Activated T-helper 2 cell treated with anti-CD3 and anti-CD28 coated beads, Interferon-gamma antibody, Interleukin-2, Interleukin-4, amounts not matched to agents 10 μg/mL and 5 μg/mL and 100 μg/mL, durations not matched to agents 14 hours and 24 hours and 36 hours (primary cell): Measurements from ENCODE around the gene MAP3K8. TPM values are rescaled to one million over a fixed set of nuclear protein-coding genes. Genes with fewer than 3 reads are reported as not detected.
"Not testable (repeated sequence)": the region's sequence is repeated elsewhere in the genome, so short reads cannot be mapped to it uniquely, and the experiment has no call there.

ENCODE experiments used
- DNase-seq: peaks from one replicate; pipeline ENCODE4 v3.0.0; 2021; ENCODE audit warnings: low spot score
- H3K27ac Mint-ChIP-seq: one replicate; pipeline ENCODE4 v1.8.0; 2021; ENCODE audit warnings: mixed read lengths
- H3K27me3 Mint-ChIP-seq: one replicate; pipeline ENCODE4 v1.8.0; 2021; ENCODE audit warnings: low read depth, mixed read lengths
- H3K36me3 Mint-ChIP-seq: one replicate; pipeline ENCODE4 v1.8.0; 2021; ENCODE audit warnings: low read depth, mixed read lengths
- H3K4me1 Mint-ChIP-seq: one replicate; pipeline ENCODE4 v1.8.0; 2021; ENCODE audit warnings: low read depth, mixed read lengths
- H3K4me3 Mint-ChIP-seq: one replicate; pipeline ENCODE4 v1.8.0; 2021; ENCODE audit warnings: low read depth, mild to moderate bottlenecking, moderate library complexity, mixed read lengths
- H3K9me3 Mint-ChIP-seq: one replicate; pipeline ENCODE4 v1.8.0; 2021; ENCODE audit warnings: mixed read lengths
- intact Hi-C: fragments of 100-400 bp; cut with micrococcal nuclease; formaldehyde crosslinking; loops from one replicate; pipeline ENCODE4 v1.15.1; 2023
- total RNA-seq: library from RNA; stranded (reverse); gene quantifications from 2 replicates; pipeline ENCODE4 v1.2.3, GENCODE V29; 2022

MAP3K8 gene
- total RNA-seq, 1 donor from 2014 or later: 33.5 TPM

DNA sequence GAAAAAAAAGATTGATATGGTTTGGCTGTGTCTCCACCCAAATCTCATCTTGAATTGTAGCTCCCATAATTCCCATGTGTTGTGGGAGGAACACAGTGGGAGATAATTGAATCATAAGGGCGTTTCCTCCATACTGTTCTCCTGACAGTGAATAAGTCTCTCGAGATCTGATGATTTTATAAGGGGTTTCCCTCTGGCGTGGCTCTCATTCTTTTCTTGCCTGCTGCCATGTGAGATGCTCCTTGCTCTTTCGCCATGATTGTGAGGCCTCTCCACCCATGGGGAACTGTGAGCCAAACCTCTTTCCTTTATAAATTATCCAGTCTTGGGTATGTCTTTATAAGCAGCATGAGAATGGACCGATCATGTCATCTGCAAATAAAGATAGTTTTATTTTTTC, 29.4 kb upstream of the MAP3K8 start:
- peaks cover 11% of the 10 kb centered on the region for H3K27me3 Mint-ChIP-seq
- DNase-seq: no peak
- H3K27ac Mint-ChIP-seq: no peak overlapping the region
- H3K9me3 Mint-ChIP-seq: peaks cover 15% of the 10 kb centered on the region
- H3K4me3 Mint-ChIP-seq: no peak overlapping the region
- no peaks in the 10 kb centered on the region for H3K36me3 Mint-ChIP-seq
- intact Hi-C loops: no loop called here
- H3K4me1 Mint-ChIP-seq: peaks cover 8% of the 10 kb centered on the region

GRCh38 chr10:30411263-30411662, 22.7 kb upstream of the MAP3K8 start:
- H3K27ac Mint-ChIP-seq: no peak overlapping the region
- intact Hi-C loops: no loop called here
- no peak overlapping the region for H3K4me3 Mint-ChIP-seq
- peaks cover 11% of the 10 kb centered on the region for H3K4me1 Mint-ChIP-seq
- no peak for DNase-seq
- no peaks in the 10 kb centered on the region for H3K36me3 Mint-ChIP-seq
- H3K9me3 Mint-ChIP-seq: no peaks in the 10 kb centered on the region
- H3K27me3 Mint-ChIP-seq: peaks cover 13% of the 10 kb centered on the region

DNA sequence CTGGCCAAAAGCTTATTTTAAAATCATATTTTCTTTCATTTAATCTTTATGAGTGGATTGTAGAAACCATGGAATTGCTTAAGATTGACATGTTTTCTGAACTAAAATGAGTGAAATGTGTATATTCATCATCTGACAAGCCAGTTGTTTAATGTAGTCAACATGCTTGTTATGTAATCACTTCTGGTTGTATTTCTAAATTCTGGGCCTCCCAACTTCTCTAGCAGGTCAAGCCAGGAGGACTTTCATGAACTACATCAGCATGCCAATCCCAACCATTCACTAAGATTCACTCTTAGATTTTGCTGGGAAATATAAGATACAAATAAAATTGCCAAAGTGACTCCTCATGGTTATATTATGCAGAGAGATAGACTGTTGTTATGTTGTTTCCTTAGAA, 21.1 kb upstream of the MAP3K8 start:
- Mint-ChIP-seq H3K4me3 (no peak overlapping the region), H3K27ac (no peak overlapping the region), H3K36me3 (no peaks in the 10 kb centered on the region), H3K27me3 (peaks cover 5% of the 10 kb centered on the region), H3K4me1 (peaks cover 18% of the 10 kb centered on the region), H3K9me3 (no peaks in the 10 kb centered on the region)
- intact Hi-C loops: no loop called here
- no peak for DNase-seq

GRCh38 chr10:30413996-30414576, 19.9 kb upstream of the MAP3K8 start:
- Mint-ChIP-seq H3K36me3 (no peaks in the 10 kb centered on the region), H3K27ac (no peak overlapping the region), H3K9me3 (no peaks in the 10 kb centered on the region), H3K27me3 (peaks cover 2% of the 10 kb centered on the region), H3K4me1 (peaks cover 28% of the 10 kb centered on the region), H3K4me3 (no peak overlapping the region)
- DNase-seq: no peak
- intact Hi-C loops: loop anchor here (1.0 kb wide), 1 partner anchor 120 kb away; no protein-coding TSS in a partner anchor

GRCh38 chr10:30415593-30415992, 18.4 kb upstream of the MAP3K8 start:
- Mint-ChIP-seq H3K27me3 (peaks cover 2% of the 10 kb centered on the region), H3K4me1 (peaks cover 42% of the 10 kb centered on the region), H3K4me3 (no peak overlapping the region), H3K9me3 (no peaks in the 10 kb centered on the region), H3K27ac (no peak overlapping the region), H3K36me3 (no peaks in the 10 kb centered on the region)
- intact Hi-C loops: no loop called here
- DNase-seq: no peak

DNA sequence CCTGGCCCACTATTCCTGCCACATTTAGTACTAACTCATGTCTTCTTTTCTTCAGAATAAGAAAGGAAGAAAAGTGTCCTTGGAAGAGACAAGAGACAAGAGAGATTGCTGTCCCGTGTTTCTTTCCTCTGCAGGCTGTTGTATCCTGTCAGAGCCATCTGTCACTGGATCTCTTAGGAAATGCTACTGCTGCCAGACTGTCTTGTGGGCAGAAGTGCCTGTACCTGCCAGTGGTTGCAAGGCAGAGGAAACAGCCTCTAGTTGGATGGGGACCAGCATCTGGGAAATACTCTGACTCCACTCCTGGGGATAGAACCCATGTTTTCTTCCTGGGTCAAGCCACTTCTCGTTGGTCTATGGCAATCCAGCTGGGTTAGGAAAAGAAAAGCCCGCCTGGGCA, 16.7 kb upstream of the MAP3K8 start:
- intact Hi-C loops: no loop called here
- no peaks in the 10 kb centered on the region for H3K9me3 Mint-ChIP-seq
- H3K27ac Mint-ChIP-seq: no peak overlapping the region
- H3K27me3 Mint-ChIP-seq: peaks cover 2% of the 10 kb centered on the region
- no peak for DNase-seq
- H3K4me3 Mint-ChIP-seq: no peak overlapping the region
- H3K4me1 Mint-ChIP-seq: peaks cover 45% of the 10 kb centered on the region
- H3K36me3 Mint-ChIP-seq: no peaks in the 10 kb centered on the region

DNA sequence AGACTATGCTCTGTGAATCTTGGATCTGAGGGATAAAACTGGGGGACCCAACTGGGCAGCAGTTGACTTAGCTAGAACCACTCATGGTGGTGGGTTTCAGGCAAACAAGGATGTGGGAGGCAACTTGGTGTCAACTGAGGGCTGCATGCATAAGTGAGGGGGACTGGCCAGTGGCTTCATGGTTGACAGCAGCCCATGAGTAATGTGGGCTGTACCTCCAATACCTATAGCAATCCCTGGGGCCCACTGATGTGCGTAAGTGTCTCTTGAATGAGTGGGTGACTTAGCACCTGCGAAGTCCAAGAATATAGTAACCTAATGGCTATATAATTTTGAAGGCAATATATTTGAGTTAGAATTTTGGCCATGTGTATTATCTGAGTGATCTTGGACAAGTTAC, 13.7 kb upstream of the MAP3K8 start:
- H3K27ac Mint-ChIP-seq: no peak overlapping the region
- peaks cover 2% of the 10 kb centered on the region for H3K27me3 Mint-ChIP-seq
- H3K4me3 Mint-ChIP-seq: no peak overlapping the region
- no peaks in the 10 kb centered on the region for H3K36me3 Mint-ChIP-seq
- no peaks in the 10 kb centered on the region for H3K9me3 Mint-ChIP-seq
- intact Hi-C loops: no loop called here
- H3K4me1 Mint-ChIP-seq: peaks cover 49% of the 10 kb centered on the region
- no peak for DNase-seq

DNA sequence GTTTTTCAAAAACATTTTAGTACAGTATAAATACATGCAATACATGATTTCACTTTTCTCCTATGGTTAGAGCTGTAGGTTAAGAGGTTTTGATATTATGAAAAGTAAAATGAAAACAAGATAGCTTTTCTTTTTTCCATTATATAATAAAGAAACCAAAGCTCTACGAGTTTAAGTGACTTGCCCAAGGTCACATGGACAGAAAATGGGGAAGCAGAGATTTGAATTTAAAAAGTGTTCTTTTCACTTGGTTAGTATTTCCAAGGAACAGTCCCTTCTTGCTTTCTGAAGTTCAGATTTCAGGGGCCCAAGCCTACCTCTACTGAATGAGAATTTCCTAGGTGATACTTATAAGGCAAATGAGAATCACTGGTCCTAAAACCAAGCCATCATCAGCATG, 13.2 kb upstream of the MAP3K8 start:
- intact Hi-C loops: no loop called here
- Mint-ChIP-seq H3K36me3 (no peaks in the 10 kb centered on the region), H3K4me3 (no peak overlapping the region), H3K27ac (no peak overlapping the region), H3K27me3 (peaks cover 2% of the 10 kb centered on the region), H3K4me1 (peaks cover 48% of the 10 kb centered on the region), H3K9me3 (no peaks in the 10 kb centered on the region)
- no peak for DNase-seq

GRCh38 chr10:30422151-30422695, 11.8 kb upstream of the MAP3K8 start:
- H3K9me3 Mint-ChIP-seq: no peaks in the 10 kb centered on the region
- intact Hi-C loops: no loop called here
- H3K27ac Mint-ChIP-seq: no peak overlapping the region
- H3K36me3 Mint-ChIP-seq: no peaks in the 10 kb centered on the region
- H3K27me3 Mint-ChIP-seq: no peaks in the 10 kb centered on the region
- no peak overlapping the region for H3K4me3 Mint-ChIP-seq
- DNase-seq: no peak
- H3K4me1 Mint-ChIP-seq: peaks cover 46% of the 10 kb centered on the region

- H3K27me3 Mint-ChIP-seq: no peaks in the 10 kb centered on the region
- no peak overlapping the region for H3K27ac Mint-ChIP-seq
- no peak for DNase-seq
- no peaks in the 10 kb centered on the region for H3K36me3 Mint-ChIP-seq
- no peak overlapping the region for H3K4me3 Mint-ChIP-seq
- H3K4me1 Mint-ChIP-seq: peaks cover 50% of the 10 kb centered on the region
- no peaks in the 10 kb centered on the region for H3K9me3 Mint-ChIP-seq
- intact Hi-C loops: no loop called here
These were observed 10.9 kb upstream of the MAP3K8 start for GRCh38 chr10:30422981-30423654.

GRCh38 chr10:30423655-30424275, 10.2 kb upstream of the MAP3K8 start:
- H3K27ac Mint-ChIP-seq, intact Hi-C loops, H3K4me3 Mint-ChIP-seq, H3K9me3 Mint-ChIP-seq, H3K36me3 Mint-ChIP-seq, H3K27me3 Mint-ChIP-seq, DNase-seq: not testable (repeated sequence)
- peaks cover 50% of the 10 kb centered on the region for H3K4me1 Mint-ChIP-seq

DNA sequence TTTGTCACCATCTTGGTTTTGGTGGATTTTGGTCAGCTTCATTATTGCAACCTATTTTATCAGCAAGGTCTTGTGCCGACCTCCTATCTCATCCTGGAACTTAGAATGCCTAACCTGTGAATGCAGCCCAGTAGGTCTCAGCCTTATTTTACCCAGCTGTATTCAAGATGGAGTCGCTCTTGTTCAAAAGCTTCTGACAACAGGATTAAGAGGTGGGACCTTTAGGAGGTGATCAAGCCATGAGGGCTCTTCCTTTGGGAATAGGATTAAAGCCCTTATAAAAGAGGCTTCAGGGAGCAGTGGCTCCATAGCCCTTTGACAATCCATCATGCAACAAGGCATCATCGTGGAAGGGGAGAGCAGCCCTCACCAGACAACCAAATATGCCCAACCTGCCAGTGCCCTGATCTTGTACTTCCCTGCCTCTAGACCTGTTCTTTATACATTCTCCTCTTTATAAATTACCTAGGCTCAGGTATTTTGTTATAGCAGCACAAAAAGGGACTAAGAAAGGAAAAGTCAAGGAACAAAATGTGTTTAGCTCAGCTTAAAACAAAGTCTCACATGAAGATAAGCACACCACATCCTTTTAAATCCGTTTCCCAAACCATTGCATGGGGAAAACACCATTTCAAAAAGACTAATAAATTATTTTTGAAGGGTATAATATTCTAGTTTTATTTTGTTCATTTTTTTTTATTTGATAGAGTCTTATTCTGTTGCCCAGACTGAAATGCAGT, 8.5 kb upstream of the MAP3K8 start:
- intact Hi-C loops: no loop called here
- H3K4me3 Mint-ChIP-seq: no peak overlapping the region
- H3K4me1 Mint-ChIP-seq: peaks cover 33% of the 10 kb centered on the region
- H3K36me3 Mint-ChIP-seq: no peaks in the 10 kb centered on the region
- no peak for DNase-seq
- H3K27me3 Mint-ChIP-seq: no peaks in the 10 kb centered on the region
- no peak overlapping the region for H3K27ac Mint-ChIP-seq
- no peaks in the 10 kb centered on the region for H3K9me3 Mint-ChIP-seq
